CD4-positive, alpha-beta T cell treated with Interleukin-6 at 100 ng/mL for 8 hours (primary cell): ENCODE results near the gene AK1.

Experiments
- DNase-seq: peaks from one replicate; pipeline ENCODE4 v3.0.0-alpha.2; 2020; ENCODE audit warnings: mixed read lengths, low spot score

Gene AK1

GRCh38 chr9:127867356-127868277 is 9.9 kb downstream of the AK1 start:
- no peak for DNase-seq

GRCh38 chr9:127866535-127866934 is 10.9 kb downstream of the AK1 start:
- no peak for DNase-seq

DNA sequence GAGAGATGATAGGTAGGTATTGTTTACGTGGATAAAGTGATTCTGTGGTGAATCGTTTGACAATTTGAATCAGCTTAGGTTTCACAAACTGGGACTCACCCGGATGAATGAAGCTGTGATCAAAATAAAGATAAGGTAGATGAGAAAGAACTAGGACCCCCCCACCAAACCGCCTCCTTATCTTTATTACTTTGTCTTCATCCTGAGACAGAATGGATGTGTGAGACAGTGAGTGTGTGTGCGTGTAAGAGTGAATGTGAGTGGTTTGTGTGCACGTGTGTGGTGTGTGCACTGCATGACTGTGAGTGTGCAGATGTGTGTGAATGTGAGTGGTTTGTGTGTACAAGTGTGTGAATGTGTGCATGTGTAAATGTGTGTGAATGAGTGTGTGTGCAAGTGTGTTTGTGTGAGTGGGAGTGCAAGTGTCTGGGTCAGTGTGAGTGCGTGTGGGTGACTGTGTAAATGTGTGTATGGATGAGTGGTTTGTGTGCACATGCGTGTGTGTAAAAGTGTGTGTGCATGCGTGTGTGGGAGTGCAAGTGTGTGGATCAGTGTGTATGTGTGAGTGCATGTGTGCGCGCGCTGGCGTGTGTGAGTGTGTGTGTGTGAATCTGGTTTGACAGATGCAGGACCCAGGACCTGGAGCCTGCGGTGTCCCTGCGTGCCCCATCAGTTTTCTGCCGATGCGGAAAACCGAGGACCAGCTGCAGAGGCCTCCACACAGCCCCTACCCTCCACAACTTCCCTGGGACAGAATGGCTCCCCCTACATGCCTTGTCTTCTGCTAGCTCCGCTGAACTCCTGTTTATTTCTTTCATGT is 11.6 kb downstream of the AK1 start:
- DNase-seq, result peak; percentile 16

DNA sequence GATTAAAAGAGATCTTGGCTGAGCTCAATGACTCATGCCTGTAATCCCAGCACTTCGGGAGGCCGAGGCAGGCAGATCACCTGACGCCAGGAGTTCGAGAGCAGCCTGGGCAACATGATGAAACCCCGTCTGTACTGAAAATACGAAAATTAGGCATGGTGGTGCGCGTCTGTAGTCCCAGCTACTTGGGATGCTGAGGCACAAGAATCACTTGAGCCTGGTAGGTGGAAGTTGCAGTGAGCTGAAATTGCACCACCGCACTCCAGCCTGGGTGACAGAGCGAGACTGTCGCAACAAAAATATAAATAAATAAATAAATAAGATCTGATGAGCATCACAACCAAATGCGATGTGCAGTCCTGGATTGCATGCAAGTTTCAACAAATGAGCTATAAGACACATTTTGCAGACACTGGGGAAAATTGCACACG is 14.3 kb downstream of the AK1 start:
- no peak for DNase-seq

DNA sequence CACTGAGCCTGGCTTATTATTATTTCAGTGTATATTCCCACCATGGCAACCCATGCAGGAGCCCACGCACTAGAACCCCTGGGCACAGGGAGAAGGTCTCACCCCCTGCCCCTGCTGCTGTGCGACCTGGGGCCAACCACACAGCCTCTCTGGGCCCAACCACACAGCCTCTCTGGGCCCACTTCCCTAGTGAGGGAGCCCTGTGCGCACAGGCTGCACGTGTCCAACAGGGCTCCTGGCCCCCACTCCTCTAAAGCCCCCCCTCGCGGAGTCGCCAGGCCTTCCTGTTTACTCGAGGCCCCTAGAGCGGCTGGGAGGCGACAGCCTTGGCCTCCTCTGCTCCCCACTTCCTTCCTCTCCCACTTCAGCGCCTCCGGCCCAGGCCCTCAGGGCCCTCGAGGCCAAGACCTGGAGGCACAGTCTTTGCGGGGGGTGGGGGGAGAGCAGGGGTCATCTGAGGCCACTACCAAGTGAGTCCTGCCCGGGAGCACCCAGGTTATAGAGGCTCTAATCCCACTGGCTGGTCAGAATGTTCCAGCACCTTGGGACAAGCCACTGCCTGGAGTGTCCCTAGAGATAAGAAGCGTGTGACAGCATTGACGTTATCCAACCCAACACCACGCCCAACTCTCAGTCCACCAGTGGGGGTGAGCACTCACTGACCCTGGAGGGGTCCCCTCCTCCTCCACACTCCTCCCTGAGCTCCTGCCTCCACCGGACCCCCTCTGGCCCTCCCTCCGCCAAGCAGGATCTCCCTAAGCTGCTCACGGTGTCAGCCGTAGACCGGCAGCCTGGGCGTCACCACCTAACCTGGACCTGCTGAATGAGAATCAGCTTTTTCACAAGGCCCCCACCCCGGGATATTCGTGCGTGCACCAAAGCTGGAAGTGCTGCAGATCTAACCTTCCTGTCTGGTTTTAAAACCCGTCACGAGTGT is 15.1 kb downstream of the AK1 start:
- DNase-seq, result peak; percentile 65

DNA sequence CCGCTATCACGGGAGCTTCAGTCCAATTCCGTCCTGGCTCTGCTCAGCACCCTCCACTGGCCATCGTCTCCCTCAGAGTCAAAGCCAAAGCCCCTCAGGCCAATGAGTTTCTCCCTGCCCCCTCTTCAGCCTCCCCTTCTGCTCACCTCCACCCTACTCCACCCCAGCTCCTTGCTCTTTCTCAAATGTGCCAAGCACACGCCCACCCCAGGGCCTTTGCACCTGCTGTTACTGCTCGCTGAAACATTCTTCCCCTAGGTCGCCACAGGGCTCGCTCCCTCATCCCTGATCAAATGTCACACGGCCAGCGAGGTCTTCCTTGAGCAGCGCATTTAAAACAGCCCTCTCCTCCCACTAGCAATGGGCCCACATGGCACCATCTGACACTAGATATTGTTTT is 16.7 kb downstream of the AK1 start:
- DNase-seq, result no peak

GRCh38 chr9:127860260-127860659 is 17.2 kb downstream of the AK1 start:
- DNase-seq, result no peak

DNA sequence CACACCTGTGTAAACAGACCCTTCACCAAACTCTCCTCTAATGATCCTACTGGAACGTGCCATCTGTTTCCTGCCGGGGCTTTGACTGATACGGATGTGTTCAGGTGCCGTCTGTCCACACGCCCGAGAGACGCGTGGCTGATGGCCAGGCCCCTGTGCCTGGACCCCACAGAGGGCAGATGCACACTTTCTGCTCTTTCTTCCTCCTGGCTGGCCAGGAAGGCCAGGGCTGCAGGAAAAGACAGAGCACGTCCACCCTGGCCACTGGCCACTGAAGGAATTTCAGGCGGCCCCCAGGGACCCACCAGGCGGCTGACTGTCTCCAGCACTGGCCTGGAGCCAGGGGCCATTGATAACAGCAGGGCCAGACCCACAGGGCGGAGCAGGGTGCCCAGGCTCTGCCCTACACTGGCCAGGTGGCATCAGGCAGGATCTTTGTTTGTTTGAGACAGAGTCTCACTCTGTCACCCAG is 19.4 kb downstream of the AK1 start:
- no peak for DNase-seq

DNA sequence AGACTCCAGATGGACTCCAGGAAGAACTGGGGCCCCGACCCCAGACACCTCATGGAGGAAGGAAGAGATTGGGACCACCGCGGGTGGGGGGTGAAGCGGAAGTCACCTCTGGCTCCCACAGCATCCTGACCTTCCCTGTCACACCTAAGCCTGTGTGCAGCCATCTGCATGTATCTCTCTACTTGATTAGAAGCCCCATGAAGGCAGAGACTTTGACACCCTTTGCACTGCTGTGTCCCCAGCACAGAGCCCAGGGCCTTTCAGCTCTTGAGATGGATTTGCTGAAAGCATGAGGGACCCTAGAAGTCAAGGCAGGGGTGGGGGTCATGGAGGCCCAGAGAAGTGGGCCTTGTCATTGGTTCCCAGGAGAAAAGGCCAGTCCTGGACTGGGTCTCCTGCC is 20.2 kb downstream of the AK1 start:
- no peak for DNase-seq

- DNase-seq, result no peak
These were observed 20.8 kb downstream of the AK1 start for GRCh38 chr9:127856729-127857116.

- no peak for DNase-seq
These were observed 21.3 kb downstream of the AK1 start for GRCh38 chr9:127856094-127856728.

- DNase-seq, result no peak
These were observed 22.0 kb downstream of the AK1 start for GRCh38 chr9:127855522-127855921.

- no peak for DNase-seq
These were observed 22.5 kb downstream of the AK1 start for GRCh38 chr9:127854960-127855359.

DNA sequence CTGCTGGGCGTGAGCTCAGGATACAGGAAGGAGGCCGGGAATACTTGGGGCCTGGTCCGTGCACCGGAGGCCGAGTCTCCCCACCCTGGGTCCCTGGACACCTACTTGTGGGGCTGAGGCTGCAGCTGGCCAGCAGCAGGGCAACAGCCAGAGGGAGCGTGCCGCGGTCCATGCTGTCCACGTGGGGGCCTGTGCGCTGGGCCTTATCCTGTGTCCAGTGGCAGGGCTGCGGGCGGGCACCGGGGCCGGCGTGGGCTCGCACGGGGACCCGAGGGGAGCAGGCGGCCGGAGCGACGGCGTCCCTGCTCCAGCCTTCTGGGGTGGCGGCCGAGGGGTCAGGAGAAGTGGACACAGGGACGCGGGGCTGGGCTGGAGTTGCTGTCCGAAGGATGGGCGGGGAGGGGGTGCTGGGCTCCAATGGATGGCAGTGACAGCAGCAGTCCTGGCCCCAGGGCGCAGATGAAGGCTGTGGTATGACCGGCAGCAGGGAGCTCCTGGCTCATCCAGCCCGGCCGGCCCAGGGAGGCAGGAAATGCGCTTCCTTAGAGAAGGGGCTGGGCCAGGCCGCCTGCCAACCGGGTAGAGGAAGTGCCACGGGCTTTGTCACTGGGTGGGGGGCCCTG is 23.2 kb downstream of the AK1 start, which contains the start of gene ENG:
ENG (minus strand) TSS at position 475 of the 623 bp plus-strand sequence; CDS start at position 172, 303 bp downstream.
- DNase-seq, result no peak

DNA sequence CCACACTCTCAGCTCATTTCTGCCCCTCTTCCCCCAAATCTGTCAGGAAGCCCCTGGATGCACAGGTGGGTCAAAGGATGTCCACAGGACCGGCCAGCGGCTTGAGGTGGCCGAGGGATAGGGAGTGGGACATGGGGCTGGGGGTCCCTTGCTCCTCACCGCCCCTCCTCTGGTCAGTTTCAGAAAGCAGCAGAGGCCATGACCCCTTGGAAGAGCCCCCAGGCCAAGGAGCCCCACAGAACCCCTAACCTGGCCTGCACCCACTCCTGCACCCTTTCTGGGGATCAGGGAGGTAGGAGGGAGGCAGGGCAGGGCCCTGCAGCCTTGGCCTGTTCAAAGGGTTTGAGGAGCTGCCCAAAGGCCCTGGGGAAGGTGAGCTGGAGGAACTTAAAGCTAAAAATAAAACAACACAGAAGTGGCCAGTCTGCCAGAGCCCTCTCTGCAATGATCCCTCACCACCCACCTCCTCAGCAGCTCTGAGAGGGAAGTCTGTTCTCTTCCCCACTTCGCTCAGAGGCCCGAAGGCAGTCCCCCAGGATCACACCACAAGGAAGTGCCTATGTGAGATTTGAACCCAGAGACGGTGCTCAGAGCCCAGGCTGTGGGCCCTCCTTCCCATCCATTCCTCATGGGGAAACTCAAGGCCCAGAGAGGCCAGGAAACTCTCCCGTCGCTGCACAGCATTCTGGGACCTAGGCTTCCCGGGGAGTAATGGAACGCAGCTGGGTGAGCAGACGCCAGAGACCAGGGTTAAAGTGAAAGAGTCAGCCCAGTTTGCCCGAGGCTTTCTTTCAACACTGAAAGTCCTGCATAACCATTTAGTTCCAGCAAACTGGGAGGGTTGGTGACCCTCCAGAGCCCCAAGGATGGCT is 23.9 kb downstream of the AK1 start:
- DNase-seq, result no peak

GRCh38 chr9:127852829-127853228 is 24.6 kb downstream of the AK1 start:
- no peak for DNase-seq

DNA sequence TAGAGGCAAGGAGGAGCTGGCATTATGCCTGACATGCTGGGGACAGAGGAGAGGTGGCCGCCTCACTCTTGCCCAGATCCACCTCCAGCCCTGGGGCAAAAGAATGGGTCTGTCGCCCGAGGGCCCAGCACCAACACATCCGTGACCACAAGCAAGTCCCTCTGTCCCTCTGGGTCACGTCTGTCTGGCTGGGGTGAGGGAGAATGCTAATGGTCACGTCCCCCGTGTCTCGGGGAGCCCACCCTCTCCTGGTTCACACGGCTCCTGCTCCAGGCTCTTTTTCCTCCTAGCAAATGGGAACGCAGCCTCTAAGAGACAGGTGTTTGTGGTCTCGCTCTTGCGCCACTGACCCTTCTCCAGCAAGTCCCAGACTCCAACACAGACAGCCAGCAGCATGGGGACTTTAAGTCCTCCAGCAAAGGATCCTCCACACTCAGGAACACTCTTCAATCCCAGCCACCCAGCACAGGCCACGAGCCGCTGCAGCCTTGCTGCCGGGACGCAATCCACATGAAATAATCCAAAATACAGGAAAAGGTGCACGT is 27.1 kb downstream of the AK1 start:
- DNase-seq, result no peak

- no peak for DNase-seq
These were observed 28.5 kb downstream of the AK1 start for GRCh38 chr9:127848756-127849504.
